ENCODE measurements around the gene CTAG1A.
"Not testable (repeated sequence)": the region's sequence is repeated elsewhere in the genome, so short reads cannot be mapped to it uniquely, and the experiment has no call there.

DNA sequence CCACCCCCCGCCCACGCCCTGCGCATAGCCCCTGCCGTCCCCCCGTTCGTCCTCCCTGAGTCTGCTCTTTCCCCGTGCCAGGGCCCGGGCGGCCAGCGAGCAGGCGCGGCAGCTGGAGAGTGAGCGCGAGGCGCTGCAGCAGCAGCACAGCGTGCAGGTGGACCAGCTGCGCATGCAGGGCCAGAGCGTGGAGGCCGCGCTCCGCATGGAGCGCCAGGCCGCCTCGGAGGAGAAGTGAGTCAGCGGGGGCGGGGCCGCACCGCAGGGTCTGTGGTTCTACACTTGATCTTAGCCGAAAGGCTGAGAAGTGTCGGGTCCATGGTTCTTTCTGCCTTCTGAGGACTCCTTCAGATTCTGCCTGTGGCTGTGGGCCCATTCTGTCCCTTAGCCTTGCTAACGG lies 24.6 kb upstream of the CTAG1A start:
- not testable (repeated sequence) for TF ChIP-seq CTCF (IDR thresholded peaks at IDR 0.05; ENCODE audit: low read depth, low read length, poor library complexity, severe bottlenecking); EZH2phosphoT487 (IDR thresholded peaks at IDR 0.05; ENCODE audit: borderline replicate concordance, low read length)
